Endothelial cell of umbilical vein (primary cell): ENCODE results near the gene CCDC85A.

ENCODE experiments used
- FOS ChIP-seq: IDR thresholded peaks from 2 replicates; pipeline ENCODE4 v1.6.1; 2011; ENCODE audit warnings: mild to moderate bottlenecking, low read length, moderate library complexity, borderline replicate concordance; ENCODE audit not compliant: insufficient read depth
- POLR2A ChIP-seq: IDR thresholded peaks from 2 replicates; pipeline ENCODE4 v1.6.1; 2012; ENCODE audit warnings: low read depth, mild to moderate bottlenecking, control low read depth, low read length

DNA sequence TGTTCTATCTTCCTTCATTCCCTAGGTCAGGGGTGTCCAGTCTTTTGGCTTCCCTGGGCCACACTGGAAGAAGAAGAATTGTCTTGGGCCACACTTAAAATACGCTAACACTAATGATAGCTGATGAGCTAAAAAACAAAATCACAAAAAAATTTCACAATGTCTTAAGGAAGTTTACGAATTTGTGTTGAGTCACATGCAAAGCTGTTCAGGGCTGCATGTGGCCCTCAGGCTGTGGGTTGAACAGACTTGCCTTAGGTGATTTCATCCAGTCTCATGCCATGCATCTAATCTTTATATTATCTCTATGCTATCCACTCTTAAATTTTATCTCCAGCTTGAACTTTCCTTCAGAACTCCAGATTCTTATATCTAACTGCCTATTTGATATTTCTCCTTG is 80.1 kb downstream of the CCDC85A start:
- TF ChIP-seq POLR2A, result no peak
- TF ChIP-seq FOS, result no peak
